Activated T-helper 9 cell treated with anti-CD3 and anti-CD28 coated beads, Interleukin-2, amount 50 U/mL, for 16 hours (primary cell): ENCODE measurements around the gene TRAPPC5.

Experiments used
- DNase-seq: peaks from one replicate; pipeline ENCODE4 v3.0.0-alpha.2; 2020; ENCODE audit warnings: low read depth

TRAPPC5 gene

GRCh38 chr19:7732045-7732444, 51.4 kb downstream of the TRAPPC5 start, which contains the start of gene CLEC4G:
CLEC4G (minus strand) TSS chr19:7732110; CDS start chr19:7732102, 8 bp downstream.
- no peak for DNase-seq

DNA sequence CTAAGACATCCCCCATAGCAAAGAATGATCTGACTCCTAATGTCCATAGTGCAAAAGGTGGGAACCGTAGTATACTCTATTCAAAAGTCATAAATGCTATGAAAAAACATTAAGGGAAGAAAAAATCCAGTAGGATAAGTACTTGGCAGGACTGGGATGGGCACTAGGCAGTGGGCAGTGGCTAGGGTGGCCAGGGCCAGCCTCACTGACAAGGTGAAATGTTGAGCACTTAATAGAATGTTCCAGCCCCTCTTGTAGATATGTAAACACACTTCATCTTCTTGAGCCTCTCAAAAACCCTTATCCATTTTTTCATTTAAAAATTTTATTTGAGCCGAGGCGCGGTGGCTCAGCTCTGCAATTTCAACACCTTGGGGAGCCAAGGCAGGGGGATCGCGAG, 52.7 kb downstream of the TRAPPC5 start:
- DNase-seq: no peak

- DNase-seq: no peak
Observed at GRCh38 chr19:7734220-7735203, 53.9 kb downstream of the TRAPPC5 start.

DNA sequence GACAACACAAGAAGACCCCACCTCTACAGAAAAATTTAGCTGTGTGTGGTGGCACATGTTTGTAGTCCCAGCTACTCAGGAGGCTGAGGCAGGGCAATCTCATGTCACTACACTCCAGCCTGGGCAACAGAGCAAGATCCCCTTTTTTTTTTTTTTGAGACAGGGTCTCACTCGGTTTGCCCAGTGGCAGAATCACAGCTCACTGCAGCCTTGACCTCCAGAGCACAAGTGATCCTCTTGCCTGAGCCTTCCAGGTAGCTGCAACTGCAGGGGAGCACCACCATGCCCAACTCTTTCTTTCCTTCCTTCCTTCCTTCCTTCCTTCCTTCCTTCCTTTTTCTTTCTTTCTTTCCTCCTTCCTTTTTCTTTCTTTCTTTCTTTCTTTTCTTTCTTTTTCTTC, 55.5 kb downstream of the TRAPPC5 start:
- no peak for DNase-seq

GRCh38 chr19:7737215-7737614, 56.6 kb downstream of the TRAPPC5 start:
- no peak for DNase-seq
